ENCODE measurements around the gene ZNF646. TPM values are rescaled to one million over a fixed set of nuclear protein-coding genes. Genes with fewer than 3 reads are reported as not detected.

The ZNF646 gene
- total RNA-seq, 4 donors from 2014 or later: 12.0 to 26.7 (median 23.5) TPM

DNA sequence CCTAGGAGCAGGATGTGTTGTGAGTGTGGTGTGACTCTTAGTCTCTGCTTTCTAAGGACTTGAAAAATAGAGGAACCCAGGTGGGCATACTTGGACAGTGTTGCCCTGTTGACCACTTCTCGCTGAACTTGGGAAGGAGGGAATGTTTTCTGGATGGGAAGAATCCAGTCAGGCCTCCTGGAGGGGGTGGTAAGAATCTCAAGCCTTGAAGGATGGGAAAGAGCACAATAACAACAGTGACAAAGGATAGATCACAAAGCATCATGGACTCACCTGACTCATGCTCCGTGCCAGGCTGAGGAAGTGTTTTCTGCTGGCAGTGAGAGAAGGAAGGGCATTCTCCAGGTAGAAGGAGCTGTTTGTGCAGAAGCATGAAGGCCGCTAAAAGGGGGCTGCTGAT lies 51.6 kb downstream of the ZNF646 start:
- DNase-seq: no peak
- intact Hi-C loops (cut with DNase I; ENCODE audit: low total_unique reads): no loop called here
- Histone ChIP-seq H3K36me3 (peaks cover 0 to 19% (median 9%) of the 10 kb centered on the region in 4 donors), H3K27me3 (no peaks in the 10 kb centered on the region), H3K4me1 (peaks cover 29 to 40% (median 36%) of the 10 kb centered on the region in 4 donors), H3K4me3 (no peak overlapping the region), H3K9me3 (no peaks in the 10 kb centered on the region), H3K27ac (no peak overlapping the region)
- TF ChIP-seq POLR2AphosphoS5 (IDR thresholded peaks at IDR 0.05): no peak
- no peak for TF ChIP-seq EP300 (IDR thresholded peaks at IDR 0.05; ENCODE audit: low read depth)
- no peak for TF ChIP-seq POLR2A (IDR thresholded peaks at IDR 0.05)
- 83 to 100% methylated on average over 1 to 3 of the region's 3 CpGs for WGBS, 2 donors (ENCODE audit: low coverage in 1 of 2)
- in situ Hi-C loops (cut with MboI; ENCODE audit: low pct_ligation_motif_present in 1 of 4, low pct_unique_long_range_greater_than_20kb in 1 of 4, low sequenced_read_pairs in 3 of 4): no loop called here

DNA sequence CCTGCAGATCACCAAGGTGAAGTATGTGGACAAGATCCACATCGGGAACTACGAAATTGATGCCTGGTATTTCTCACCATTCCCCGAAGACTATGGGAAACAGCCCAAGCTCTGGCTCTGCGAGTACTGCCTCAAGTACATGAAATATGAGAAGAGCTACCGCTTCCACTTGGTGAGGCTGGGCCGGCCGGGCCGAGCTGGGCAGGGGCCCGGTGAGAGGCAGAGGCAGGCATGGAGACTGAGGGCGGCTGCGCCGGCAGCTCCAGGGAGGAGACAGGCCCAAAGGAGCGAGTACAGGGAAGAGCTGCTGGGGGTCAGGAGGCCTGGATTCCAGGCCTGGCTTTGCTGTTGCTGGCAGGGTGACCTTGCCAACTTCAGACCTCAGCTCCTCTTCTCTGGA lies 53.0 kb downstream of the ZNF646 start:
- Histone ChIP-seq H3K4me1 (peaks cover 29 to 52% (median 48%) of the 10 kb centered on the region in 4 donors), H3K9me3 (no peaks in the 10 kb centered on the region), H3K36me3 (peaks cover 0 to 8% (median 3%) of the 10 kb centered on the region in 4 donors), H3K27me3 (no peaks in the 10 kb centered on the region), H3K27ac (peak overlapping the region; percentile 91 to 94 (median 93)), H3K4me3 (no peak overlapping the region)
- no peak for DNase-seq
- in situ Hi-C loops (cut with MboI; ENCODE audit: low pct_ligation_motif_present in 1 of 4, low pct_unique_long_range_greater_than_20kb in 1 of 4, low sequenced_read_pairs in 3 of 4) (no loop called here), intact Hi-C loops (cut with DNase I; ENCODE audit: low total_unique reads) (no loop called here)
- no peak for TF ChIP-seq POLR2A (IDR thresholded peaks at IDR 0.05)
- WGBS, 2 donors (ENCODE audit: low coverage in 1 of 2): 99% methylated on average over 13 of the region's 13 CpGs; no CpG with 5 or more reads in 1 of the 2 donors

DNA sequence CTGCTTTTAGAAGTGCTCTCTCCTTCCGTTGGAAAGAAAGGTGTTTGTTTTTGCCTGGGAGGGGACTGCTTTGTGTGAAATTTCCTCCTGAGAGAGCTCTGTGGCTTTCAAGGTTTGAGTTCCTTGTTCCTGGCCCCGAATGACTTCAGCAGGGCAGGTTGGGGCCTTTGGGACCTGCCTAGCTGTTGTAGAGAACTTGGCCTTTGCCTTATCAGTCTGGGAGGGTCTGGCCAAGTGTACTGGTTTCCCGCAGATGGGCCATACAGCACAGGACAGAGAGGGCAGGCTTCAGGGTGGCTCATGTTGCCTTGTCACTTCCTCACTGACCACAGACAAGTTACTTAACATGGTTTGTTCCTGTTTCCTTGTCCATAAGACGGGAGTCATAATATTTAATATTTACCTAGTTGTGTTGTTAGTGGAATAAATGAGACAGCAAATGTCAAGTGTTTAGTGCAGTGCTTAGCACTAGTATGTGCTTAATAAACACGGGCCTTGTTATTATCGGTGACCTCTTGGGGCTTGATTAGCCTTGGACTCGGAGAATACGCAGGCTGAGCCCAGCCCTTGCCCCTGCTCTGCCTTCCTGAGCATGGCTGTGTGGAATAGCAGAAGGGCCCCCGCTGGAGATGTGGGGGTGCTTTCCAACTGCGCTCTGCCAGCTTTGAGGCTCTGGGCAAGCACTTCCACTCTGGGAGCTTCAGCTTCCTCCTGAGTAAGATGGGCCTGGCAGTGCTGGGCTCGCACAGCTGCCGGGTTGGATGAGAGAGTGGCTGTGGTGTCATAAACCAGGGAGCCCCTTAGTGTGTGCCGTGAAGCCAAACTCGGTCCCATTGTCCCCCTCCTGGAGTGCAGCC lies 54.7 kb downstream of the ZNF646 start:
- intact Hi-C loops (cut with DNase I; ENCODE audit: low total_unique reads) (no loop called here), in situ Hi-C loops (cut with MboI; ENCODE audit: low pct_ligation_motif_present in 1 of 4, low pct_unique_long_range_greater_than_20kb in 1 of 4, low sequenced_read_pairs in 3 of 4) (no loop called here)
- 48 to 57% methylated on average over 1 to 13 of the region's 14 CpGs for WGBS, 2 donors (ENCODE audit: low coverage in 1 of 2)
- Histone ChIP-seq H3K4me3 (no peak overlapping the region), H3K9me3 (no peaks in the 10 kb centered on the region), H3K27ac (peak overlapping the region; percentile 91 to 94 (median 93)), H3K36me3 (no peaks in the 10 kb centered on the region), H3K4me1 (peaks cover 29 to 69% (median 65%) of the 10 kb centered on the region in 4 donors), H3K27me3 (no peaks in the 10 kb centered on the region)
- TF ChIP-seq, protein P1, sequence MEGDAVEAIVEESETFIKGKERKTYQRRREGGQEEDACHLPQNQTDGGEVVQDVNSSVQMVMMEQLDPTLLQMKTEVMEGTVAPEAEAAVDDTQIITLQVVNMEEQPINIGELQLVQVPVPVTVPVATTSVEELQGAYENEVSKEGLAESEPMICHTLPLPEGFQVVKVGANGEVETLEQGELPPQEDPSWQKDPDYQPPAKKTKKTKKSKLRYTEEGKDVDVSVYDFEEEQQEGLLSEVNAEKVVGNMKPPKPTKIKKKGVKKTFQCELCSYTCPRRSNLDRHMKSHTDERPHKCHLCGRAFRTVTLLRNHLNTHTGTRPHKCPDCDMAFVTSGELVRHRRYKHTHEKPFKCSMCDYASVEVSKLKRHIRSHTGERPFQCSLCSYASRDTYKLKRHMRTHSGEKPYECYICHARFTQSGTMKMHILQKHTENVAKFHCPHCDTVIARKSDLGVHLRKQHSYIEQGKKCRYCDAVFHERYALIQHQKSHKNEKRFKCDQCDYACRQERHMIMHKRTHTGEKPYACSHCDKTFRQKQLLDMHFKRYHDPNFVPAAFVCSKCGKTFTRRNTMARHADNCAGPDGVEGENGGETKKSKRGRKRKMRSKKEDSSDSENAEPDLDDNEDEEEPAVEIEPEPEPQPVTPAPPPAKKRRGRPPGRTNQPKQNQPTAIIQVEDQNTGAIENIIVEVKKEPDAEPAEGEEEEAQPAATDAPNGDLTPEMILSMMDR (IDR thresholded peaks at IDR 0.05): no peak
- peak; percentile 10 to 86 (median 78) for TF ChIP-seq POLR2AphosphoS5 (IDR thresholded peaks at IDR 0.05)
- TF ChIP-seq POLR2A (IDR thresholded peaks at IDR 0.05): peak; percentile 81
- no peak for TF ChIP-seq EP300 (IDR thresholded peaks at IDR 0.05; ENCODE audit: low read depth)
- DNase-seq: peak; percentile 79

DNA sequence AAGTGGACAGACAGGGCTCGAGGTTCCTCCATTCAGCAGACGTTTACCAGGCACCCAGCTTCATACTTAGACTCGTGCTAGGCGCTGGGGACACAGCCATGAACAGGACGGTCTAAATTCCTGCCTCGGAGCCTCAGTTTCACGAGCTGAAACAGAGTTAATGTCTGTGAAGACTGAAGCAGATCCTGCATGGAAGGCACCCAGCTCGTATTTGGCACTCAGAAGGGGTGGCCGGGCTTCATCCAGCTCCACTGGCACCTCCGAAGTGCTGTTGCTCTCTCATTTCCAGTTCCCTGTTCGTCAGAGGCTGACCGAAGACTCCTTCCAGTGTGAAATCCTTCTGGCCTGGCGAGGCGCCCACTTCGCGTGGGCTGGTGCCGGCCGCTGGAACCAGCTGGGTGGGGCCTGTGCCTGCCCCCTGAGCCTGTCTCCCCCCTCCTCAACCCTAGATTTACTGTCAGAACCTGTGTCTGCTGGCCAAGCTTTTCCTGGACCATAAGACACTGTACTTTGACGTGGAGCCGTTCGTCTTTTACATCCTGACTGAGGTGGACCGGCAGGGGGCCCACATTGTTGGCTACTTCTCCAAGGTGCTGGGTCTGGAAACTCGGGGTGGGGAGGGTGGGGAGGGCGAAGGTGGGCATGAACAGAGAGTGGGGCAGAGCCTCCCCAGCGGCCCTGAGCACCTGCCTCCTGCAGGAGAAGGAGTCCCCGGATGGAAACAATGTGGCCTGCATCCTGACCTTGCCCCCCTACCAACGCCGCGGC lies 55.5 kb downstream of the ZNF646 start:
- peak; percentile 48 for DNase-seq
- H3K27ac ChIP-seq: peak overlapping the region; percentile 91 to 94 (median 93)
- no peak overlapping the region for H3K4me3 ChIP-seq
- no peaks in the 10 kb centered on the region for H3K27me3 ChIP-seq
- H3K9me3 ChIP-seq: no peaks in the 10 kb centered on the region
- 50% methylated on average over 27 of the region's 29 CpGs; no CpG with 5 or more reads in 1 of the 2 donors for WGBS, 2 donors (ENCODE audit: low coverage in 1 of 2)
- TF ChIP-seq, protein P1 (IDR thresholded peaks at IDR 0.05): peak in 1 of 5 experiments; percentile 11
- no peak for TF ChIP-seq EP300 (IDR thresholded peaks at IDR 0.05; ENCODE audit: low read depth)
- H3K4me1 ChIP-seq: peaks cover 29 to 75% (median 67%) of the 10 kb centered on the region in 4 donors
- in situ Hi-C loops (cut with MboI; ENCODE audit: low pct_ligation_motif_present in 1 of 4, low pct_unique_long_range_greater_than_20kb in 1 of 4, low sequenced_read_pairs in 3 of 4): no loop called here
- intact Hi-C loops (cut with DNase I; ENCODE audit: low total_unique reads): no loop called here
- H3K36me3 ChIP-seq: no peaks in the 10 kb centered on the region

Measured in transverse colon (tissue), 4 donors.